ENCODE measurements around the gene SMYD3. TPM values are rescaled to one million over a fixed set of nuclear protein-coding genes. Genes with fewer than 3 reads are reported as not detected.

The SMYD3 gene
- total RNA-seq, 1 donor from 2014 or later: 29.2 TPM

- H3K27me3 ChIP-seq (ENCODE audit: control insufficient read depth, insufficient read depth, low read length): no peaks in the 10 kb centered on the region
Observed at GRCh38 chr1:245923215-245923614, 583.9 kb downstream of the SMYD3 start.

GRCh38 chr1:245921417-245921816 is 585.7 kb downstream of the SMYD3 start:
- no peak for TF ChIP-seq CTCF (IDR thresholded peaks at IDR 0.05; ENCODE audit: insufficient read depth, low read length, poor library complexity, severe bottlenecking)
- H3K36me3 ChIP-seq (ENCODE audit: control insufficient read depth, insufficient read depth, low read length): no peaks in the 10 kb centered on the region
- no peak for DNase-seq (ENCODE audit: low read depth)
- no peaks in the 10 kb centered on the region for H3K27me3 ChIP-seq (ENCODE audit: control insufficient read depth, insufficient read depth, low read length)
- no peak overlapping the region for H3K4me3 ChIP-seq (ENCODE audit: low read depth, low read length)

More at GRCh38 chr1:245923215-245923614, 583.9 kb downstream of the SMYD3 start:
- H3K36me3 ChIP-seq (ENCODE audit: control insufficient read depth, insufficient read depth, low read length): no peaks in the 10 kb centered on the region
- TF ChIP-seq CTCF (IDR thresholded peaks at IDR 0.05; ENCODE audit: insufficient read depth, low read length, poor library complexity, severe bottlenecking): no peak
- H3K4me3 ChIP-seq (ENCODE audit: low read depth, low read length): no peak overlapping the region
- no peak for DNase-seq (ENCODE audit: low read depth)

GRCh38 chr1:245917403-245917802 is 589.7 kb downstream of the SMYD3 start:
- TF ChIP-seq CTCF (IDR thresholded peaks at IDR 0.05; ENCODE audit: insufficient read depth, low read length, poor library complexity, severe bottlenecking): no peak
- no peaks in the 10 kb centered on the region for H3K27me3 ChIP-seq (ENCODE audit: control insufficient read depth, insufficient read depth, low read length)
- no peak overlapping the region for H3K4me3 ChIP-seq (ENCODE audit: low read depth, low read length)
- DNase-seq (ENCODE audit: low read depth): no peak
- no peaks in the 10 kb centered on the region for H3K36me3 ChIP-seq (ENCODE audit: control insufficient read depth, insufficient read depth, low read length)

GRCh38 chr1:245915841-245916240 is 591.2 kb downstream of the SMYD3 start:
- H3K27me3 ChIP-seq (ENCODE audit: control insufficient read depth, insufficient read depth, low read length): no peaks in the 10 kb centered on the region
- no peak for DNase-seq (ENCODE audit: low read depth)
- no peak for TF ChIP-seq CTCF (IDR thresholded peaks at IDR 0.05; ENCODE audit: insufficient read depth, low read length, poor library complexity, severe bottlenecking)
- no peak overlapping the region for H3K4me3 ChIP-seq (ENCODE audit: low read depth, low read length)
- no peaks in the 10 kb centered on the region for H3K36me3 ChIP-seq (ENCODE audit: control insufficient read depth, insufficient read depth, low read length)

- Histone ChIP-seq H3K36me3 (ENCODE audit: control insufficient read depth, insufficient read depth, low read length) (no peaks in the 10 kb centered on the region), H3K27me3 (ENCODE audit: control insufficient read depth, insufficient read depth, low read length) (no peaks in the 10 kb centered on the region), H3K4me3 (ENCODE audit: low read depth, low read length) (no peak overlapping the region)
- no peak for TF ChIP-seq CTCF (IDR thresholded peaks at IDR 0.05; ENCODE audit: insufficient read depth, low read length, poor library complexity, severe bottlenecking)
- no peak for DNase-seq (ENCODE audit: low read depth)
Observed at GRCh38 chr1:245915406-245915805, 591.7 kb downstream of the SMYD3 start.

- no peak overlapping the region for H3K4me3 ChIP-seq (ENCODE audit: low read depth, low read length)
- no peaks in the 10 kb centered on the region for H3K36me3 ChIP-seq (ENCODE audit: control insufficient read depth, insufficient read depth, low read length)
- TF ChIP-seq CTCF (IDR thresholded peaks at IDR 0.05; ENCODE audit: insufficient read depth, low read length, poor library complexity, severe bottlenecking): no peak
- DNase-seq (ENCODE audit: low read depth): no peak
- H3K27me3 ChIP-seq (ENCODE audit: control insufficient read depth, insufficient read depth, low read length): no peaks in the 10 kb centered on the region
Observed at GRCh38 chr1:245908543-245908942, 598.5 kb downstream of the SMYD3 start.

Data from kidney epithelial cell (primary cell).